K562 (cell line): ENCODE measurements around the gene CNOT4.

Experiments
- SETDB1 ChIP-seq: IDR thresholded peaks from one replicate; pipeline ENCODE4 v1.6.1; 2012; ENCODE audit warnings: low read length, control low read depth, inconsistent platforms
- ZNF3 ChIP-seq: fragments of 250-450 bp; sonication (Bioruptor Pico); IDR thresholded peaks from 2 replicates; pipeline ENCODE4 v1.5.0; 2021; ENCODE audit warnings: mild to moderate bottlenecking, moderate library complexity
- TF ChIP-seq, protein P1 (sequence below): sonication (generic); formaldehyde crosslinking; IDR thresholded peaks from 2 replicates; pipeline ENCODE4 v1.4.0; 2020; ENCODE audit warnings: mild to moderate bottlenecking, missing genetic modification reagents
- TF ChIP-seq, protein P2 (sequence below): fragments of 250-450 bp; sonication (Bioruptor Pico); IDR thresholded peaks from 2 replicates; pipeline ENCODE4 v1.8.0; 2022; ENCODE audit warnings: moderate library complexity, mild to moderate bottlenecking, inconsistent platforms
- TF ChIP-seq, protein P3 (sequence below), 2 experiments: fragments of 450-650 bp in 1 of 2; sonication (generic) in 1 of 2; formaldehyde crosslinking in 1 of 2; IDR thresholded peaks in 1 of 2; conservative IDR thresholded peaks in 1 of 2; 2 replicates each; pipeline versions ENCODE4 v1.6.1 to v1.8.1; 2016 to 2023; ENCODE audit warnings: mild to moderate bottlenecking in 2 of 2, moderate library complexity in 2 of 2, inconsistent platforms in 1 of 2, missing genetic modification reagents in 1 of 2
- TF ChIP-seq, protein P4 (sequence below): IDR thresholded peaks from 2 replicates; pipeline ENCODE4 v1.6.1; 2014; ENCODE audit warnings: antibody characterized with exemption
- TF ChIP-seq, protein P5 (sequence below): sonication (generic); formaldehyde crosslinking; IDR thresholded peaks from 2 replicates; pipeline ENCODE4 v1.5.0; 2020; ENCODE audit warnings: missing genetic modification reagents

DNA sequence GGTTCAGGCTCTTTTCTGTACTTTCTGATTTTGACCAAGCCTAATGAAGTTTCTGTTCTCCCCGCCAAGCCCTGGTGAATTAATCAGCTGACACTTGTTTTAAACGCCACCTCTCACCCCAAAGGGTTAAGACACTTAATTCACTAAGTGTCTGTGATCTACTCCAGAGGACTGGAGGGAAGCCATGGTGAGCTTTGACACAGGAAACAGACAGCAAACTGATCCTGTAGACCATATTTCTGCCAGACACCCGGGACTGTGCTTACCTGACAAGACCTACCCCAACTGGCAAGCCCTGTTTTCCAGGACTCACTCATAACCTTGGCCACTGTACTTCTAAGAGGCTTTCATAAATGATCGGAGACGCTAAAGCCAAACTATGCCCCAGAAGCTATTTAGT, 150.3 kb downstream of the CNOT4 start:
- TF ChIP-seq, protein P1, sequence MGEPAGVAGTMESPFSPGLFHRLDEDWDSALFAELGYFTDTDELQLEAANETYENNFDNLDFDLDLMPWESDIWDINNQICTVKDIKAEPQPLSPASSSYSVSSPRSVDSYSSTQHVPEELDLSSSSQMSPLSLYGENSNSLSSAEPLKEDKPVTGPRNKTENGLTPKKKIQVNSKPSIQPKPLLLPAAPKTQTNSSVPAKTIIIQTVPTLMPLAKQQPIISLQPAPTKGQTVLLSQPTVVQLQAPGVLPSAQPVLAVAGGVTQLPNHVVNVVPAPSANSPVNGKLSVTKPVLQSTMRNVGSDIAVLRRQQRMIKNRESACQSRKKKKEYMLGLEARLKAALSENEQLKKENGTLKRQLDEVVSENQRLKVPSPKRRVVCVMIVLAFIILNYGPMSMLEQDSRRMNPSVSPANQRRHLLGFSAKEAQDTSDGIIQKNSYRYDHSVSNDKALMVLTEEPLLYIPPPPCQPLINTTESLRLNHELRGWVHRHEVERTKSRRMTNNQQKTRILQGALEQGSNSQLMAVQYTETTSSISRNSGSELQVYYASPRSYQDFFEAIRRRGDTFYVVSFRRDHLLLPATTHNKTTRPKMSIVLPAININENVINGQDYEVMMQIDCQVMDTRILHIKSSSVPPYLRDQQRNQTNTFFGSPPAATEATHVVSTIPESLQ (CRISPR knock-in tag): no peak
- TF ChIP-seq, protein P2, sequence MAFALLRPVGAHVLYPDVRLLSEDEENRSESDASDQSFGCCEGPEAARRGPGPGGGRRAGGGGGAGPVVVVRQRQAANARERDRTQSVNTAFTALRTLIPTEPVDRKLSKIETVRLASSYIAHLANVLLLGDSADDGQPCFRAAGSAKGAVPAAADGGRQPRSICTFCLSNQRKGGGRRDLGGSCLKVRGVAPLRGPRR (CRISPR knock-in tag): no peak
- TF ChIP-seq, protein P3, sequence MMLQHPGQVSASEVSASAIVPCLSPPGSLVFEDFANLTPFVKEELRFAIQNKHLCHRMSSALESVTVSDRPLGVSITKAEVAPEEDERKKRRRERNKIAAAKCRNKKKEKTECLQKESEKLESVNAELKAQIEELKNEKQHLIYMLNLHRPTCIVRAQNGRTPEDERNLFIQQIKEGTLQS (IDR thresholded peaks at IDR 0.05): no peak
- TF ChIP-seq, protein P3 (CRISPR knock-in tag; conservative IDR thresholded peaks at IDR 0.05): no peak
- TF ChIP-seq ZNF3 (CRISPR knock-in tag) (no peak), SETDB1 (no peak)
- TF ChIP-seq, protein P4, sequence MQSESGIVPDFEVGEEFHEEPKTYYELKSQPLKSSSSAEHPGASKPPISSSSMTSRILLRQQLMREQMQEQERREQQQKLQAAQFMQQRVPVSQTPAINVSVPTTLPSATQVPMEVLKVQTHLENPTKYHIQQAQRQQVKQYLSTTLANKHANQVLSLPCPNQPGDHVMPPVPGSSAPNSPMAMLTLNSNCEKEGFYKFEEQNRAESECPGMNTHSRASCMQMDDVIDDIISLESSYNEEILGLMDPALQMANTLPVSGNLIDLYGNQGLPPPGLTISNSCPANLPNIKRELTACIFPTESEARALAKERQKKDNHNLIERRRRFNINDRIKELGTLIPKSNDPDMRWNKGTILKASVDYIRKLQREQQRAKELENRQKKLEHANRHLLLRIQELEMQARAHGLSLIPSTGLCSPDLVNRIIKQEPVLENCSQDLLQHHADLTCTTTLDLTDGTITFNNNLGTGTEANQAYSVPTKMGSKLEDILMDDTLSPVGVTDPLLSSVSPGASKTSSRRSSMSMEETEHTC: no peak
- TF ChIP-seq, protein P5, sequence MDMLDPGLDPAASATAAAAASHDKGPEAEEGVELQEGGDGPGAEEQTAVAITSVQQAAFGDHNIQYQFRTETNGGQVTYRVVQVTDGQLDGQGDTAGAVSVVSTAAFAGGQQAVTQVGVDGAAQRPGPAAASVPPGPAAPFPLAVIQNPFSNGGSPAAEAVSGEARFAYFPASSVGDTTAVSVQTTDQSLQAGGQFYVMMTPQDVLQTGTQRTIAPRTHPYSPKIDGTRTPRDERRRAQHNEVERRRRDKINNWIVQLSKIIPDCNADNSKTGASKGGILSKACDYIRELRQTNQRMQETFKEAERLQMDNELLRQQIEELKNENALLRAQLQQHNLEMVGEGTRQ (CRISPR knock-in tag): no peak
